Thyroid gland (tissue), 4 donors: ENCODE data around the gene NRG4.

Source experiments
- CTCF ChIP-seq, 6 experiments: fragments of 200-600 bp in 3 of 6; fragments of 450-650 bp in 3 of 6; sonication (generic) in 3 of 6; IDR thresholded peaks; one replicate each; pipeline ENCODE4 v1.5.1; 2016 to 2019; ENCODE audit warnings: antibody characterized with exemption in 6 of 6, mild to moderate bottlenecking in 2 of 6, inconsistent platforms in 1 of 6, moderate library complexity in 1 of 6
- POLR2A ChIP-seq, 2 donors: fragments of 450-650 bp; IDR thresholded peaks; one replicate each; pipeline ENCODE4 v1.6.1; 2017; ENCODE audit warnings: antibody characterized with exemption in 2 of 2, mild to moderate bottlenecking in 2 of 2, moderate library complexity in 1 of 2

GRCh38 chr15:75985971-75986370 lies 26.3 kb downstream of the NRG4 start:
- TF ChIP-seq CTCF (IDR thresholded peaks at IDR 0.05) (no peak), POLR2A (IDR thresholded peaks at IDR 0.05) (no peak)
